ENCODE data around the gene ST8SIA6. TPM values are rescaled to one million over a fixed set of nuclear protein-coding genes. Genes with fewer than 3 reads are reported as not detected.
A peak's percentile ranks its signal among the peaks of the same experiment; 100 is the strongest.
"Not testable (repeated sequence)": the region's sequence is repeated elsewhere in the genome, so short reads cannot be mapped to it uniquely, and the experiment has no call there.

The ST8SIA6 gene
- total RNA-seq, 1 experiment from 2014 or later, result not detected

GRCh38 chr10:17457083-17457482, 2.7 kb upstream of the ST8SIA6 start:
- no peak for DNase-seq (ENCODE audit: low spot score)

DNA sequence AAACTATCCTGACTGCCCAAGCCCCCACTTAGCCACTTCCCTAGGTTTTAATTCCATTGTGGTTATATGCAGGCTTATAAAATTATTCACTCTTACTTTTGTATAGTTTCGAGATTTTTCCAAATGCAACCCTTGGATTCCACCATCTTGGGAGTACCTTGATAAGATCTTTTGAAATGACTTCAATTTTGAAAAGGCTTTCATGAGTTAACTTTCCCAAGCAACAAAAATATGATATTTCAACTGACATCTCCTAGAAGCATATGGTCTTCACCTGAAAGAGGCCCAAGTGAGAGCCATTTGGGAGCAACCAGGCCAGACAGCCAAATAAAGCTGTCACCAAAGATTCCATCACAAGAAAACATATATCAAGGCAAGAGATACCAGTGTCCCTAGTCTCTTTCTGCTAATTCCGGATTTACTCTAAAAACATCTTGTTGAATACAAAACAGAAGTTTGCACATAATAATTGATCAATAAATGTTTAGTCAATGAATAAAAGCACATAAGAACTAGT, 1.7 kb upstream of the ST8SIA6 start:
- DNase-seq (ENCODE audit: low spot score), result no peak

DNA sequence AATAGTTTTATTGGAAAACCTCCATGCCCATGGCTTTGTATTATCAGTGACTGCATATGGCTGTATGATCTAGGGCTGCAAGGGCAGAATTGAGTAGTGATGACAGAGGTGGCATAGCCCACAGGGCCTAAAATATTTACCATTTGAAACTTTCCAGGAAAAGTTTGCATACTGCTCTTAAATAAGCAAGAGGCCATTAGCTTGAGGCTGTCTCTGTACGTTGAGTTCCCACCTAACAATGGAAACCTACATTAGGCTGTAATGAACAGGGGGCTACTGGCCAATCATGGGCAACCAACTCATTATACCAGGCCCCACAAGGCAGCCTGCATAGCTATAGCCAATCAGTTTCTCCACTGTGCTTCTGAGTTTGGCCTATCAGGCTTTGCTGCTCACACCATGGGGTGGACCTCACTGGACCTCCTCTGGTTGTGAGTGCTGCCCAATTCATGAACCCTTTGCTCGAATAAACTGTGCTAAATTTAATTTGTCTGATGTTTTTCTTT, 673 bp upstream of the ST8SIA6 start:
- no peak for DNase-seq (ENCODE audit: low spot score)

DNA sequence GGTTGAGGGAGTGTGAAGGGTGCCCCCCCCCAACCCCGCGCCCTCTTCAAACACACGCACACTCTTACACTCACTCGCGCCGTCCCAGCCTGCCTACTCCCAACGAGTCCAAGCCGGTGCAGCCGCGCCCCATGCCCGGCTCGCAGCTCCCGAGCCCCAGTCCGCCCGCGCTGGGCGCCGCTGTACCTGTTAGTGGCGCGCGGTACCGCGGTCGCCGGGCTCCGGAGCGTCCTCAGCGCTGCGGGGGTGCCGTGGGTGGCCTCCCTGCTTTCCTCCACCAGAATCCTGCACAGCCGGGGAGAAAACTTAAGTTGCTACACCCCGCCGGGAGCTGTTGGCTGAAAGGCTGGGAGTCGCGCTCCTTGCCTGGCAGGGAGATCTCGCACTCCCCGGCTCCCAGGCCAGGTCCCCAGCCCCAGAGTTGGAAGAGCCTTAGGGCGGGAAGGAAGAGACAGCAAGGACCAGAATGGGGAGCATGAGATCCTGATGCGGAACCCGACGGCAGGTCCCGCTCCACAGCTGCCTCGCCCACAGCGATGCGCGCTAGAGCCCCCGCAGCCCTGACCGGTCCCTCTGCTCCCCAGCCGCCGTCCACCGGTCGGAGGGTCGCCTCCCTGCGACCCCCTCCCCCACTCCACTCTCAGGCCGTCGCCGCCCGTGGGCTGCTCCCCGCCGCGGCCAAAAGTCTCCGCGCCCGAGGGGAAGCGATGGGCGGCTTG, 863 bp downstream of the ST8SIA6 start:
- DNase-seq (ENCODE audit: low spot score), result no peak

GRCh38 chr10:17453035-17453372, 1.4 kb downstream of the ST8SIA6 start:
- no peak for DNase-seq (ENCODE audit: low spot score)

- DNase-seq (ENCODE audit: low spot score), result no peak
Observed at GRCh38 chr10:17452060-17452841, 2.1 kb downstream of the ST8SIA6 start.

DNA sequence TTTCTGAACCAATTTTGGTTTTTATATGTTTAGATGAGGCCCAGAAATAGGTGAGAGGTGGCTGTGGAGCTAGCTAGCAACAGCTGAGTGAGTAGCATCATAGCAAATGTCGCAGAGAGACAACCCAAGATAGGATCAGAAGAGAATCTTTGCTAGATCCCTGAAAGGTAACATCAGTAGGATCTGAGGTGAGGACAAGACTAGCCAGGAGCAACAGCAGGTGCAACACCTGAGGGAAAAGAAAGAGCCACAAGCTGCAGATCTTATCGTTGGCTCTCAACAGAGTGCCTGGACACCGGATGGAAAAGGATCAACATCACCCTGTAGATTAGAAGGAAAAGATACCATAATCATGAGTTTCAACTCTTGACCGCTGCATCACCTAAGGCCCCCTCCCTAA, 4.4 kb downstream of the ST8SIA6 start:
- DNase-seq (ENCODE audit: low spot score), result no peak

- DNase-seq (ENCODE audit: low spot score), result no peak
Observed at GRCh38 chr10:17445400-17445998, 8.9 kb downstream of the ST8SIA6 start.

- no peak for DNase-seq (ENCODE audit: low spot score)
Observed at GRCh38 chr10:17444388-17444714, 10.0 kb downstream of the ST8SIA6 start.

DNA sequence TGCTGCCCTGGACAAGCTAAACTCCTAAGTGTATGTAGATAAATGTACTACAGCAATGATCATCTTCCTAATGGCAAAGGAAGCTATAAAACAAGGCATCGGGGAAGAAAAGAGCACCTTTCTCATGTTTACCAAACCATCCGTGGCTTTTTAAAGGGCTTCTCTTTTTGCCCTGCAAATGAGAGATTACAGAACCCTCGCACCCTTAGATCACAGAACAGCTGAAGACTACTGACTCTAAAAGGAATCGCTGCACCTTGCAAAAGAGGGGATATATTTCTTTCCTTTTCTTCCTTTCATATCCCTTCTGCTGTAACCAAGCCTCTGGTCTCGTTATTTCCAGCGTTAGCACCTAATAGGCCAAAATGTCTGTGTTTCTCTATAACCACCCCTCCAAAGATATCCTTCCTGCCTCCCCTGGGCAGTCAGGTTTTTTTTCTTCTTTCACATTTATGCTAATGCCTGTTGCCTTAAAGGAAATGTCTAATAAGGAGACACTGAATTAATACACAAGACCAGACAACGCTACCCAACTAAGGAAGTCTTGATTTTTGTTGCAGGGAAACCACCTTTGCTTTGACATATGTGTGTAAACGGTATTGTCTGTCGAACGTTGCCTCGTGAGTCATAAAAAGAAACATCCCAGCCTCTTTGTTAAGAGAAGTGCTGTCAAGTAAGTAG, 10.5 kb downstream of the ST8SIA6 start:
- DNase-seq (ENCODE audit: low spot score), result no peak

DNA sequence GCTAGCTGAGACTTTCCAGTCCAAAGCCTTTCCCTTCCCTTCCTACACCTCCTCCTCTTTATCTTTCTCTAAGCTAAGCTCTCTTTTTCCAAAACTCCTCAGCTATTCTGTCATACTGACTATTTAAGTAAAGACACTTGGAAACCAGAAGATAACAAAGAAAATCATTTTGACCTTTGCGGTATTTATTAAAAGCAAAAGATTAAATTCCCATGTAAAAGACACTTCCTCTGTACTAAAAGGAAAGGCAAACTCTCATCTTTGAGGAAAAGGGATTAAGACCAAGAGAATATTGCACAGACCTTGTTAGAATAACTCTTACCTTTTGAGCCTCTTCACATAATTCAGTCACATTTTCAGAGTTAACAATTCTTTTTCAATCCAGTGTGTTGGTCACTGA, 15.8 kb downstream of the ST8SIA6 start:
- DNase-seq (ENCODE audit: low spot score), result no peak

GRCh38 chr10:17436578-17436977, 17.8 kb downstream of the ST8SIA6 start:
- DNase-seq (ENCODE audit: low spot score), result not testable (repeated sequence)

GRCh38 chr10:17435953-17436352, 18.4 kb downstream of the ST8SIA6 start:
- DNase-seq (ENCODE audit: low spot score), result no peak

DNA sequence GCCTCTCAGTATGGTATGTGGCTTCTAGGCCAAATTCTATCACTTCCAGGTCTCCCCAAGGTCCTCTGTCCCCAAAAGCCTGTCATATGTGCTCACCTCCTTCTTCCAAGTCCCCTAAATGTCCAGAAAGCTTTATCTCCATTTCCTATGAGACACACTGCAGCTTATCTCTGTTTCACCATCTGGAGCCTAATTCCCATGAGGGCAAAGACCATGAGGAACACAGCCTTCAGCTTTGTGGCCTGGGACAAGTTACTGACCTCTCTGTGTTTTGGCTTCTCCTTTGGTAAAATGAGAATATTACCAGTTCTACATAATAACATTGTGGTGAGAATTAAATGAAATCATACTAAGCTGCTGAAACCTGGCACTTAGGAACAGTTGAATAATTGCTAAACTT, 19.2 kb downstream of the ST8SIA6 start:
- DNase-seq (ENCODE audit: low spot score), result no peak

DNA sequence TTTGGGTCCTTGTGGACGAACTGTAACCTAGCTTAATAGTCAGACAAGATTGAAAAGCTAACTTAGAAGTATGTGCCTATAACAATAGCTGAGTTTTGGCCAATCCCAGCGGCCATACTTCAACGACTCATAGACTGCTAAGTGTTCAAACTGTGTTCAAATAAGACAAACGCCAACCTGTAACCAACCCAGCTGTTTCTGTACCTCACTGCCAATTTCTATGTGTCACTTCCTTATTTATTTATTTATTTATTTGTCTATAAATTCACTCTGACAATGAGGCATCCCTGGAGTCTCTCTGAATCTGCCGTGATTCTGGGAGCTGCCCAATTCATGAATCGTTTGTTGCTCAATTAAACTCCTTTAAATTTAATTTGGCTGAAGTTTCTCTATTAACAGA, 21.7 kb downstream of the ST8SIA6 start:
- DNase-seq (ENCODE audit: low spot score), result no peak

GRCh38 chr10:17431871-17432311, 22.5 kb downstream of the ST8SIA6 start:
- no peak for DNase-seq (ENCODE audit: low spot score)

DNA sequence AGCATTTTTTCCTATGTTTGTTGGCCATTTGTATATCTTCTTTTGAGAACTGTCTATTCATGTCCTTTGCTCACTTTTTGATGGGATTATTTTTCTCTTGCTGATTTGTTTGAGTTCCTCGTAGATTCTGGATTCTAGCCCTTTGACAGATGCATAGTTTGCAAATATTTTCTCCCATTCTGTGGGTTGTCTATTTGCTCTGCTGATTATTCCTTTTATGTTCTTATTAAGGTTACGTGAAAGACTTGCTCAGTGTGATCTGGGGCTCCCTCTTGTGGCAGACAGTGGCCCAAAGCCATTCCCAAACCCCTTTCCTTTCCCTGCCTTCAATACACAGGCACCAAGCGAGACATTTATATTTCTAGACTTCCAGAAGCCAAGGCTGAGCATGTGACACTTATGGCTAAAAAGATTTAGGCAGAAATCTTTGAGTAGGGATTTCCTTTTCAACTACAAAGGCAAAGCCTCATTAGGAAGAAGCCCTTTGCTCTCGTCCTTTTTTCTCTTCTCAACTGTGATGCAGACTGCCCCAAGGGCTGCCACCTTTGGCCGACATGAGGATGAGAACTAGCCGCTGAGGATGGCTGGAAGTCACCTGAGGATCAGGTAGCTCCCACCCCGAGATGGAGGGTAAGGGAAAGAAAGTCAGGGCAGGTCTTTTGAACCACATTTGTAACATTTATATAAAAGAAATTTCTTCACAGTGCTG, 23.6 kb downstream of the ST8SIA6 start:
- peak; percentile 82 for DNase-seq (ENCODE audit: low spot score)

DNA sequence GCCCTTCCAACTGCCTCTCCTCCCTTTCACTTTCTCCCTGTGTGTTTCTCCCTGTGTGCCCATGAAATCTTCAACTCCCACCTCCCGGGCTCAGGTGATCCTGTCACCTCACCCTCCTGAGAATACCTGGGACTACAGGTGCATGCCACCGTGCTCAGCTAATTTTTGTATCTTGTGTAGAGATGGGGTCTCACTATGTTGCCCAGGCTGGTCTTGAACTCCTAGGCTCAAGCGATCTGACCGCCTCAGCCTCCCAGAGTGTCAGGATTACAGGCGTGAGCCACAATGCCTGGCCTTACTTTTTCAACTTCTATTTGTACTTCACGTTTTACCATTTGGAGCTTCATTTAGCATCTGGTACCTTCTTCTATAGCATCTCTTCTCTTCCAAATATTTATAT, 24.9 kb downstream of the ST8SIA6 start:
- DNase-seq (ENCODE audit: low spot score), result no peak

- DNase-seq (ENCODE audit: low spot score), result no peak
Observed at GRCh38 chr10:17428351-17429097, 25.9 kb downstream of the ST8SIA6 start.

- DNase-seq (ENCODE audit: low spot score), result no peak
Observed at GRCh38 chr10:17427666-17428350, 26.6 kb downstream of the ST8SIA6 start.
